Lower leg skin (tissue), 4 donors: Measurements from ENCODE around the gene THOC5. TPM values are rescaled to one million over a fixed set of nuclear protein-coding genes. Genes with fewer than 3 reads are reported as not detected.
A peak's percentile ranks its signal among the peaks of the same experiment; 100 is the strongest.
"Not testable (repeated sequence)": the region's sequence is repeated elsewhere in the genome, so short reads cannot be mapped to it uniquely, and the experiment has no call there.

Experiments
- DNase-seq, 2 donors: peaks; one replicate each; pipeline ENCODE4 v3.0.0-alpha.2; 2019; ENCODE audit warnings: low spot score in 2 of 2
- H3K4me3 ChIP-seq: fragments of 200-600 bp; sonication (generic); 2 replicates; pipeline ENCODE4 v1.5.1; 2017; ENCODE audit warnings: mild to moderate bottlenecking, low read depth; ENCODE audit not compliant: poor library complexity, severe bottlenecking
- POLR2A ChIP-seq, 2 donors: fragments of 450-650 bp; IDR thresholded peaks; one replicate each; pipeline ENCODE4 v1.6.1; 2016 to 2017; ENCODE audit warnings: antibody characterized with exemption in 2 of 2, mild to moderate bottlenecking in 1 of 2, moderate library complexity in 1 of 2
- whole genome bisulfite sequencing, 2 donors: methylation state at CpG; one replicate each; pipeline ENCODE4 v1.1.5; 2018; 5-methylcytosine and 5-hydroxymethylcytosine counted together
- intact Hi-C: fragments of 100-400 bp; cut with DNase I; formaldehyde crosslinking; loops from one replicate; pipeline ENCODE4 v1.15.0; 2023; ENCODE audit warnings: low total_unique reads
- total RNA-seq, 4 donors: library from RNA; depleted of rRNA; stranded (reverse); fragments of >200 nt; gene quantifications; one replicate each; pipeline ENCODE4 v1.1.0, GENCODE V29; 2016
- TF ChIP-seq, protein P1 (sequence below), 3 donors: fragments of 450-650 bp; IDR thresholded peaks; one replicate each; pipeline ENCODE4 v1.5.1; 2016; ENCODE audit warnings: antibody characterized with exemption in 3 of 3, mild to moderate bottlenecking in 3 of 3, moderate library complexity in 2 of 3

The THOC5 gene
- total RNA-seq, result 10 to 100 TPM; 14.2 to 30.5 (median 23.3) TPM

DNA sequence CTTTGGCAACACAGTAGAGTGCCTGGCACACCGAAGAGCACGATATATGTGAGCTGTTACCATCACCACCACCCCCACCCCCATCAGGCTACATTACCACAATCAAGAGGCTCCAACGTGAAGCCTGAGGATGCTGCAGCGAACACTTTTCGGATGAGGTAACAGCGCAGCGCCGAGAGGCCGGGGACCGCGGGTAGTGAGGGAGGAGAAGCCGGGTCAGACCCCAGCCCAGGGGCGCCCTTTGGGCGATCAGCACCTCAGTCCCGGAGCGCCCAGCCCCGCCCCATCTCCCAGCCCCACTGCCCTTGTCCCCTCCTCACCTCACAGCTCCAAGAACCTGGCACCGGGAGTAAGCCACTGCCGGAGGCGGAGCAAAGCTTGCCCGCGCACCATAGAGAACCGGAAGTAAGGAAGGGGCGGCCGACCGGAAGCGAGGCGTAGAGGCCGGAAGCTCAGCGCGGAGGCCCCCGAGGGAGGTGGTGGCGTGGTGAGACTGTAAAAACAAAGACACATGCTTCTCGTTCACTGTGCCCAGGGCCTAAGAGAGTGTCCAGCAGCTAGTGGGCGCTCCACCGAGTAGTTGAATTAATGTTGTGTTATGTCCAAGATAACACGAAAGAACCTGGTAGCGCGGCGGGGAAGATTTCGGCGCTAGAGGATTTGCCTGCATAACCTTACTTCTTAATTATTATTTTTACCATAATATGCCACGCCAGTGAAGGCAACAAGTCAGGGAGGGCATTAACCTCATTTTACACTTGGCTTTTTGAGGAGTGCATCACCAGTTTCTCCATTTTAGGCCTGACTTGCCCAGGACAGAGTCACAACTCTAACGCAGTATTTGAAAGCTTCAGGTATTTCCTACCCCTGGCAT is at the start of gene THOC5:
Gene THOC5 (minus strand): TSS at position 407 of the 874 bp plus-strand sequence. CDS start 4,610 bp downstream, outside the sequence.
- TF ChIP-seq POLR2A (IDR thresholded peaks at IDR 0.05), result no peak
- TF ChIP-seq, protein P1, sequence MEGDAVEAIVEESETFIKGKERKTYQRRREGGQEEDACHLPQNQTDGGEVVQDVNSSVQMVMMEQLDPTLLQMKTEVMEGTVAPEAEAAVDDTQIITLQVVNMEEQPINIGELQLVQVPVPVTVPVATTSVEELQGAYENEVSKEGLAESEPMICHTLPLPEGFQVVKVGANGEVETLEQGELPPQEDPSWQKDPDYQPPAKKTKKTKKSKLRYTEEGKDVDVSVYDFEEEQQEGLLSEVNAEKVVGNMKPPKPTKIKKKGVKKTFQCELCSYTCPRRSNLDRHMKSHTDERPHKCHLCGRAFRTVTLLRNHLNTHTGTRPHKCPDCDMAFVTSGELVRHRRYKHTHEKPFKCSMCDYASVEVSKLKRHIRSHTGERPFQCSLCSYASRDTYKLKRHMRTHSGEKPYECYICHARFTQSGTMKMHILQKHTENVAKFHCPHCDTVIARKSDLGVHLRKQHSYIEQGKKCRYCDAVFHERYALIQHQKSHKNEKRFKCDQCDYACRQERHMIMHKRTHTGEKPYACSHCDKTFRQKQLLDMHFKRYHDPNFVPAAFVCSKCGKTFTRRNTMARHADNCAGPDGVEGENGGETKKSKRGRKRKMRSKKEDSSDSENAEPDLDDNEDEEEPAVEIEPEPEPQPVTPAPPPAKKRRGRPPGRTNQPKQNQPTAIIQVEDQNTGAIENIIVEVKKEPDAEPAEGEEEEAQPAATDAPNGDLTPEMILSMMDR (IDR thresholded peaks at IDR 0.05), result peak in 1 of 3 donors; percentile 32
- H3K4me3 ChIP-seq, result peak within 1 kb of the TSS; percentile 54
- peak; percentile 94 to 98 for DNase-seq
- intact Hi-C loops, result no loop called here
- 1% methylated on average over 28 to 44 of the region's 44 CpGs for WGBS, 2 donors

DNA sequence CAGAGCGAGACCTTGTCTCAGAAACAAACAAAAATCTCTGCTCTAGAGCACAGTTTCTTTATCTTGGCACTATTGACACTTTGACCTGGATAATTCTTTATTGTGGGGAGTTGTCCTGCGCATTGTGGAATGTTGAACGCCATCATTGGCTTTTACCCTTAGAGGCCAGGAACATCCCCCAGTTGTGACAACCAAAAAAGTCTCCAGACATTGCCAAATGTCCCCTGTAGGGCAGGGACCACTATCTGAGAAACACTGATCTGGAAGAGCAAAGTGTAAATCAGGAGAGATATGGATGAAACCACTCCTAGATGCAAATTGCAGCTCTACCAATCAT is 45.1 kb upstream of the THOC5 start:
- DNase-seq, result no peak
- H3K4me3 ChIP-seq, result no peak overlapping the region
- no peak for TF ChIP-seq POLR2A (IDR thresholded peaks at IDR 0.05)
- TF ChIP-seq, protein P1 (IDR thresholded peaks at IDR 0.05), result no peak
- intact Hi-C loops, result no loop called here
- 86 to 93% methylated on average over 3 of the region's 3 CpGs for WGBS, 2 donors

DNA sequence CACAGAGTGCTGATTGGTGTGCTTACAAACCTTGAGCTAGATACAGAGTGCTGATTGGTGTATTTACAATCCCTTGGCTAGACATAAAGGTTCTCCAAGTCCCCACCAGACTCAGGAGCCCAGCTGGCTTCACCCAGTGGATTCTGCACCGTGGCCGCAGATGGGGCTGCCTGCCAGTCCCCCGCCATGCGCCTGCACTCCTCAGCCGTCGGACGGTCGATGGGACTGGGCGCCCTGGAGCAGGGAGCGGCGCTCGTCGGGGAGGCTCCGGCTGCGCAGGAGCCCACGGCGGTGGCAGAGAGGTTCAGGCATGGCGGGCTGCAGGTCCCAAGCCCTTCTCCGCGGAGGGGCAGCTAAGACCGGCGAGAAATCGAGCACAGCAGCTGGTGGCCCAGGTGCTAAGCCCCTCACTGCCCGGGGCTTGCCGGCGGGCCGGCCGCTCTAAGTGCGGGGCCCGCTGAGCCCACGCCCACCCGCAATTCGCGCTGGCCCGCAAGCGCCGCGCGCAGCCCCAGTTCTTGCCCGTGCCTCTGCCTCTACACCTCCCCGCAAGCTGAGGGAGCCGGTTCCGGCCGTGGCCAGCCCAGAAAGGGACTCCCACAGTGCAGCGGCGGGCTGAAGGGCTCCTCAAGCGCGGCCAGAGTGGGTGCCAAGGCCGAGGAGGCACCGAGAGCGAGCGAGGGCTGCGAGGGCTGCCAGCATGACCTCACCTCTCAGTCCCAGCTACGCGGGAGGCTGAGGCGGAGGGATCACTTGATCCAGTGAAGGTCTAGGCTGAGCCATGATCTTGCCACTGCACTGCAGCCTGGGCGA is 44.5 kb upstream of the THOC5 start:
- DNase-seq, intact Hi-C loops, H3K4me3 ChIP-seq: not testable (repeated sequence)
- WGBS, 2 donors, result 82 to 84% methylated on average over 46 to 52 of the region's 57 CpGs

DNA sequence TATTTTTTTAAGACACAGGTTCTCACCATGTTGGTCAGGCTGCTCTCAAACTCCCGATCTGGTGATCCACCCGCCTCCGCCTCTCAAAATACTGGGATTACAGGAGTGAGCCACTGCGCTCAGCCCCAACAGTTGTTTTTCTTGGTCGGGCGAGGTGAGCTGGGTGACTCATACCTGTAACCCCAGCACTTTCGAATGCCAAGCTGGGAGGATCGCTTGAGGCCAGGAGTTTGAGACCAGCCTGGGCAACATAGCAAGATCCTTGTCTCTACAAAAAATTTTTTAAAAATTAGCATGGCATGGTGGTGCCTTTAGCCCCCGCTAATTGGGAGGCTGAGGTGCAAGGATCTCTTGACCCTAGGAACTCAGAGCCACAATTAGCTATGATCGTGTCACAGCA is 42.9 kb upstream of the THOC5 start:
- no peak for DNase-seq
- TF ChIP-seq, protein P1 (IDR thresholded peaks at IDR 0.05), result no peak
- no peak for TF ChIP-seq POLR2A (IDR thresholded peaks at IDR 0.05)
- WGBS, 2 donors, result 75 to 77% methylated on average over 10 of the region's 10 CpGs
- no peak overlapping the region for H3K4me3 ChIP-seq
- intact Hi-C loops, result no loop called here

DNA sequence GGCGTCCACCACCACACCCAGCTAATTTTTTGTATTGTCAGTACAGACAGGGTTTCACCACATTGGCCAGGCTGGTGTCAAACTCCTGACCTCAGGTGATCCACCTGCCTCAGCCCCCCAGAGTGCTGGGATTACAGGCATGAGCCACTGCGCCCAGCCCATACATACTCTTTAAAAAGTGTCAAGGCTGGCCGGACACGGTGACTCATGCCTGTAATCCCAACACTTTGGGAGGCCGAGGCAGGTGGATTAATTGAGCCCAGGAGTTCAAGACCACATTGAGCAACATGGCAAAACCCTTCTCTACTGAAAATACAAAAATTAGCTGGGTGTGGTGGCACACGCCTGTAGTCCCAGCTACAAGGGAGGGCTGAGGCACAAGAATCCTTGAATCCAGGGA is 40.9 kb upstream of the THOC5 start:
- WGBS, 2 donors, result 89 to 90% methylated on average over 6 of the region's 6 CpGs
- H3K4me3 ChIP-seq, DNase-seq, intact Hi-C loops: not testable (repeated sequence)

DNA sequence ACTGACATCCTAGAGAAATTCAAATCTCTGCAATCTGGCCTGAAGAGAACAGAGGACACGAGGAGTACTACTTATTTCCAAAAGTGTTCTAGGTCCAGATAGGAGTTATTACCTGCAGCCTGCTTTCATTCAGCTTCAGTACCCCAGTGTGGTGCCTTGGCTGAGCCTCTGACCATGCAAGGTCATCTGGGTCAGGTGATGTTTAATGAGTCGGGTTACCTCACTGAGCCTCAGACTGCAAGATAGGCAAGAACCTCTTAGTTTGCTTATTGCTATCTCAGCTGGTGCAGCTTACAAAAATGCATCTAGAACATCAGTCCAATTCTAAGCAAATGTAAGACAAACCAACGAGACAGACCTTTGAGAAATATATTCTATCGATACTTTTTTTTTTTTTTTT is 40.4 kb upstream of the THOC5 start:
- no peak overlapping the region for H3K4me3 ChIP-seq
- WGBS, 2 donors, result 76 to 82% methylated on average over 4 of the region's 4 CpGs
- TF ChIP-seq, protein P1 (IDR thresholded peaks at IDR 0.05), result no peak
- TF ChIP-seq POLR2A (IDR thresholded peaks at IDR 0.05), result no peak
- DNase-seq, result no peak
- intact Hi-C loops, result no loop called here
